IPS-15b (cell line): ENCODE measurements around the gene FAM47A.

Experiments
- H3K27me3 ChIP-seq: one replicate; pipeline ENCODE4 v1.6.1; 2013; ENCODE audit warnings: low read length; ENCODE audit not compliant: control insufficient read depth, insufficient read depth
- H3K36me3 ChIP-seq: one replicate; pipeline ENCODE4 v1.6.1; 2013; ENCODE audit warnings: low read length; ENCODE audit not compliant: control insufficient read depth, insufficient read depth
- H3K4me1 ChIP-seq: one replicate; pipeline ENCODE4 v1.6.1; 2013; ENCODE audit warnings: mild to moderate bottlenecking, low read length; ENCODE audit not compliant: control insufficient read depth, insufficient read depth
- H3K4me3 ChIP-seq: one replicate; pipeline ENCODE4 v1.5.1; 2013; ENCODE audit warnings: low read depth, low read length
- H3K9ac ChIP-seq: one replicate; pipeline ENCODE4 v1.6.1; 2013; ENCODE audit warnings: low read depth, mild to moderate bottlenecking, low read length
- H3K9me3 ChIP-seq: one replicate; pipeline ENCODE4 v1.6.1; 2013; ENCODE audit warnings: mild to moderate bottlenecking, low read length; ENCODE audit not compliant: control insufficient read depth, insufficient read depth

The FAM47A gene

DNA sequence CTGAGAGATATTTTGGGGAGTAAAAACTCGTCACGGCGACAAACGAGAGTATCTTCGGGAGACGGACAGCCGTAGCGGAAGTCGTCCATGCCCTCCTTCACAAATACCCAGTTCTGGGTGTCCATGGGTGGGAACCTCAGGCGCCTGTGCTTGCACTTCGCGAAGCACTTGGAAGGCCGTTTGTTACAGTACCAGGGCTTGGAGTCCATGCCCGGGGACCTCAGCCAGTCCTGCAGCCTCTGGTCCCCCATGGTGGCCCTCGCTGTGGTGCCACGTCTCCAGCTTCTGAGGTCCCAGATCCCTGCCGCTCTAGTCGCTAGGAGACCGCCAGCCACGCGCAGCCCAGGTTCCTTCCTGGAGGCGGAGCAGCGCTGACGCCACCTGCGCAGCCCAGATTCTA, at the start of gene FAM47A:
FAM47A (minus strand) TSS at position 287 of the 400 bp plus-strand sequence; CDS start at position 251, 36 bp downstream.
- no peaks in the 10 kb centered on the region for H3K36me3 ChIP-seq
- H3K4me1 ChIP-seq, result no peaks in the 10 kb centered on the region
- no peaks in the 10 kb centered on the region for H3K9me3 ChIP-seq
- H3K27me3 ChIP-seq, result no peaks in the 10 kb centered on the region
- H3K9ac ChIP-seq, result no peak within 1 kb of the TSS
- no peak within 1 kb of the TSS for H3K4me3 ChIP-seq

- no peak overlapping the region for H3K4me3 ChIP-seq
- no peaks in the 10 kb centered on the region for H3K27me3 ChIP-seq
- H3K4me1 ChIP-seq, result no peaks in the 10 kb centered on the region
- H3K9me3 ChIP-seq, result no peaks in the 10 kb centered on the region
- H3K36me3 ChIP-seq, result no peaks in the 10 kb centered on the region
- no peak overlapping the region for H3K9ac ChIP-seq
These were observed 15.2 kb upstream of the FAM47A start for GRCh38 chrX:34147345-34147744.

- Histone ChIP-seq H3K4me1 (no peaks in the 10 kb centered on the region), H3K4me3 (no peak overlapping the region), H3K9ac (no peak overlapping the region), H3K36me3 (no peaks in the 10 kb centered on the region), H3K27me3 (no peaks in the 10 kb centered on the region), H3K9me3 (no peaks in the 10 kb centered on the region)
These were observed 14.8 kb upstream of the FAM47A start for GRCh38 chrX:34146906-34147305.

GRCh38 chrX:34144246-34144645, 12.1 kb upstream of the FAM47A start:
- H3K27me3 ChIP-seq, result no peaks in the 10 kb centered on the region
- H3K36me3 ChIP-seq, result no peaks in the 10 kb centered on the region
- H3K4me3 ChIP-seq, result no peak overlapping the region
- no peak overlapping the region for H3K9ac ChIP-seq
- no peaks in the 10 kb centered on the region for H3K9me3 ChIP-seq
- H3K4me1 ChIP-seq, result no peaks in the 10 kb centered on the region

- Histone ChIP-seq H3K4me1 (no peaks in the 10 kb centered on the region), H3K36me3 (no peaks in the 10 kb centered on the region), H3K9me3 (no peaks in the 10 kb centered on the region), H3K9ac (no peak overlapping the region), H3K27me3 (no peaks in the 10 kb centered on the region), H3K4me3 (no peak overlapping the region)
These were observed 8.7 kb upstream of the FAM47A start for GRCh38 chrX:34140816-34141215.

- Histone ChIP-seq H3K9ac (no peak overlapping the region), H3K4me3 (no peak overlapping the region), H3K36me3 (no peaks in the 10 kb centered on the region), H3K27me3 (no peaks in the 10 kb centered on the region), H3K9me3 (no peaks in the 10 kb centered on the region), H3K4me1 (no peaks in the 10 kb centered on the region)
These were observed 952 bp downstream of the FAM47A start for GRCh38 chrX:34130980-34131744.

GRCh38 chrX:34130501-34130900, 1.6 kb downstream of the FAM47A start:
- no peak overlapping the region for H3K4me3 ChIP-seq
- H3K9me3 ChIP-seq, result no peaks in the 10 kb centered on the region
- H3K4me1 ChIP-seq, result no peaks in the 10 kb centered on the region
- H3K27me3 ChIP-seq, result no peaks in the 10 kb centered on the region
- no peak overlapping the region for H3K9ac ChIP-seq
- H3K36me3 ChIP-seq, result no peaks in the 10 kb centered on the region

DNA sequence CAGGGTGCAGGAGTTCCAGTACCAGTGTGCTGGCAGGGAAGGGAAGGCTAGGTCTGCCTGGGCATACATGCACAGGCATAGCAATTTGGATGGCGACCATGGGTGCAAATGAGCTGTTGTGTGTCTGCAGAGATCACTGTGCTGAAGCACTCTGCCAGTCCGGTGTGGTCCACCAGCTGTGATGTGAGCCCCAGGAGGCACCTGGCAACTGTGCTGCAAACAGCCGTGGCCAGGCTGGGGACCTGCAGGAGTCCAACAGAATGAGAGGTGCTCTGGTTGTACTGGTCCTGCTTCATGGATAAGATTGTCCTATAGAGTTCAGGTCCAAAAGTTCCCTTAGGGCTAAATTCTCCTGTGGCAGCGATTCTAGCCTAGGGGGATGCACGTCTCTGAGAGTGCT, 6.1 kb downstream of the FAM47A start:
- no peaks in the 10 kb centered on the region for H3K27me3 ChIP-seq

GRCh38 chrX:34119122-34119521, 13.0 kb downstream of the FAM47A start:
- Histone ChIP-seq H3K9me3 (no peaks in the 10 kb centered on the region), H3K4me3 (no peak overlapping the region), H3K27me3 (no peaks in the 10 kb centered on the region), H3K36me3 (no peaks in the 10 kb centered on the region), H3K4me1 (no peaks in the 10 kb centered on the region), H3K9ac (no peak overlapping the region)

More for the DNA sequence above, 6.1 kb downstream of the FAM47A start:
- Histone ChIP-seq H3K36me3 (no peaks in the 10 kb centered on the region), H3K4me1 (no peaks in the 10 kb centered on the region), H3K9me3 (no peaks in the 10 kb centered on the region), H3K4me3 (no peak overlapping the region), H3K9ac (no peak overlapping the region)

DNA sequence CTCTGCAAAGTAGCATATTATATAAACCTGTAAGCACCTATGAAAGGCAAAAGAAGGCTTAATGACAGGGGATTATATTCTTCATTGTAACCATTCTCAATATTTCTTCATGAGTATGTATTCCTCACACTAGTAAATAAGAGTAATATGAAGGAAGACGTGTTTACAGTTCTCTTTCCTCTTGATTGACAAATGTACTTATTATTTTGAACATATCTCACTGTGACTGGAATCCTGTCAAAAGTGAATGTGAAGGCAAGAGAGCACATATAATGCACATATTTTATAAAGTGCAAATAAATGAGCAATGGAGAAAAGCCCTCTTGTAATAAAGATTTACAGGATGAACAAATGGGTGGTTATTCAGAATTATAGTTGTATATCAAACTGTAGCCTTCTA, 19.7 kb downstream of the FAM47A start:
- H3K4me1 ChIP-seq, result no peaks in the 10 kb centered on the region
- H3K27me3 ChIP-seq, result no peaks in the 10 kb centered on the region
- H3K4me3 ChIP-seq, result no peak overlapping the region
- no peak overlapping the region for H3K9ac ChIP-seq
- H3K36me3 ChIP-seq, result no peaks in the 10 kb centered on the region
- H3K9me3 ChIP-seq, result no peaks in the 10 kb centered on the region
